Trophoblast cell (in vitro differentiated cells and primary cell): ENCODE measurements around the gene GCHFR.
A peak's percentile ranks its signal among the peaks of the same experiment; 100 is the strongest.

ENCODE experiments used
- DNase-seq, 2 donors: peaks; one replicate each; pipeline ENCODE4 v3.0.0-alpha.2; 2016
- H2AFZ ChIP-seq: 2 replicates; pipeline ENCODE4 v1.6.1; 2013; ENCODE audit warnings: low read length, moderate library complexity, mild to moderate bottlenecking; ENCODE audit not compliant: insufficient read depth, poor library complexity
- H2AK5ac ChIP-seq: 2 replicates; pipeline ENCODE4 v1.6.1; 2013; ENCODE audit warnings: mild to moderate bottlenecking, low read length
- H2BK120ac ChIP-seq: 2 replicates; pipeline ENCODE4 v1.6.1; 2013; ENCODE audit warnings: low read length, mild to moderate bottlenecking, moderate library complexity; ENCODE audit not compliant: insufficient read depth, poor library complexity
- H2BK12ac ChIP-seq: 2 replicates; pipeline ENCODE4 v1.6.1; 2013; ENCODE audit warnings: mild to moderate bottlenecking, low read length, moderate library complexity
- H2BK5ac ChIP-seq: 2 replicates; pipeline ENCODE4 v1.6.1; 2013; ENCODE audit warnings: low read length, low read depth, moderate library complexity, mild to moderate bottlenecking; ENCODE audit not compliant: poor library complexity
- H3K14ac ChIP-seq: 2 replicates; pipeline ENCODE4 v1.6.1; 2013; ENCODE audit warnings: mild to moderate bottlenecking, low read length
- H3K18ac ChIP-seq: 2 replicates; pipeline ENCODE4 v1.6.1; 2013; ENCODE audit warnings: mild to moderate bottlenecking, low read length
- H3K23ac ChIP-seq: 2 replicates; pipeline ENCODE4 v1.6.1; 2013; ENCODE audit warnings: low read length
- H3K27ac ChIP-seq: 2 replicates; pipeline ENCODE4 v1.5.1; 2013; ENCODE audit warnings: low read depth, mild to moderate bottlenecking, inconsistent platforms, low read length, moderate library complexity
- H3K27me3 ChIP-seq: 2 replicates; pipeline ENCODE4 v1.6.1; 2013; ENCODE audit warnings: inconsistent platforms, mild to moderate bottlenecking, low read length, moderate library complexity; ENCODE audit not compliant: insufficient read depth
- H3K36me3 ChIP-seq, 2 experiments: 1 replicate in 1 of 2; 2 replicates in 1 of 2; pipeline ENCODE4 v1.6.1; 2013; ENCODE audit warnings: low read length in 2 of 2, mild to moderate bottlenecking in 2 of 2, moderate library complexity in 1 of 2; ENCODE audit not compliant: insufficient read depth in 2 of 2, control insufficient read depth in 1 of 2
- H3K4ac ChIP-seq: 2 replicates; pipeline ENCODE4 v1.6.1; 2013; ENCODE audit warnings: low read depth, mild to moderate bottlenecking, low read length, moderate library complexity
- H3K4me1 ChIP-seq, 2 experiments: 1 replicate in 1 of 2; 2 replicates in 1 of 2; pipeline ENCODE4 v1.6.1; 2013; ENCODE audit warnings: low read length in 2 of 2, mild to moderate bottlenecking in 2 of 2, moderate library complexity in 1 of 2; ENCODE audit not compliant: insufficient read depth in 2 of 2, control insufficient read depth in 1 of 2
- H3K4me2 ChIP-seq: 2 replicates; pipeline ENCODE4 v1.6.1; 2013; ENCODE audit warnings: inconsistent platforms, mild to moderate bottlenecking, low read length, moderate library complexity
- H3K4me3 ChIP-seq: 2 replicates; pipeline ENCODE4 v1.5.1; 2013; ENCODE audit warnings: mild to moderate bottlenecking, low read depth, low read length, inconsistent platforms
- H3K79me1 ChIP-seq: one replicate; pipeline ENCODE4 v1.6.1; 2013; ENCODE audit warnings: low read length
- H3K79me2 ChIP-seq: 2 replicates; pipeline ENCODE4 v1.6.1; 2013; ENCODE audit warnings: low read length, mild to moderate bottlenecking; ENCODE audit not compliant: control insufficient read depth, insufficient read depth, poor library complexity
- H3K9ac ChIP-seq: 2 replicates; pipeline ENCODE4 v1.6.1; 2013; ENCODE audit warnings: mild to moderate bottlenecking, low read length
- H3K9me3 ChIP-seq: 2 replicates; pipeline ENCODE4 v1.6.1; 2013; ENCODE audit warnings: low read depth, mild to moderate bottlenecking, control low read depth, inconsistent platforms, low read length; ENCODE audit not compliant: insufficient read depth
- H4K12ac ChIP-seq: 2 replicates; pipeline ENCODE4 v1.6.1; 2013; ENCODE audit warnings: low read depth, mild to moderate bottlenecking, low read length, moderate library complexity
- H4K8ac ChIP-seq: 2 replicates; pipeline ENCODE4 v1.6.1; 2013; ENCODE audit warnings: low read depth, mild to moderate bottlenecking, low read length, moderate library complexity
- H4K91ac ChIP-seq: one replicate; pipeline ENCODE4 v1.6.1; 2013; ENCODE audit warnings: low read depth, mild to moderate bottlenecking, low read length, moderate library complexity
- WGBS: extraction: QIAGEN DNeasy Blood & Tissue Kit; methylation state at CpG from one replicate; pipeline ENCODE4 v1.1.7; 2013; ENCODE audit warnings: missing lambda C conversion rate; ENCODE audit not compliant: insufficient read length, insufficient coverage; ENCODE audit errors: extremely low coverage; 5-methylcytosine and 5-hydroxymethylcytosine counted together

GCHFR gene

DNA sequence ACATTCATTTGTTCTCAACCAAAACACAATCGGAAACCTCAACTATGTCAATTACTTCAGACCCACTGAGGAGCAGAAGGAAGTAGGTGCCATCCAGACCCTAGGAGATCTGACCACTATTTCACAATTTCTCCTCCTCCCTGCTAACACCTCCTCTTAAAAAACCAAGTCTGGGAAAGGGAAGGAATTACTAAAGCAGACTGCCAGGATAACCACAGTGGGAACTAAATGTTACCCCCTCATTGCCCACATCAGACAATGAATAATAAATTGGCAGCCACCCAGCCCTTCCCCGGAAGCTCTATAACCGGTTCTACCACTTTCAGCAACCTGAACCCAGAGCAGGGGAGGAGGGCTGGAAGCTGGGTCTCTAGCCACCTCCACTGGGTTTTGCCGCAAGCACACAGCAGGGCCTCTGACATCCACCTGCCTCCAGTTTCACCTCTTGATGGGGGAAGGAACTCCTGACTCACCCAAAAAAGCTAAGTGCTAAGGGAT lies 23.5 kb downstream of the GCHFR start:
- Histone ChIP-seq H3K9me3 (no peaks in the 10 kb centered on the region), H4K8ac (no peak overlapping the region), H2BK120ac (no peak overlapping the region), H3K18ac (no peak overlapping the region), H3K4me2 (peak overlapping the region; percentile 30), H3K36me3 (peaks cover 0 to 4% of the 10 kb centered on the region in 2 experiments), H3K4ac (no peak overlapping the region), H4K91ac (no peak overlapping the region), H3K27me3 (no peaks in the 10 kb centered on the region), H2AK5ac (no peak overlapping the region), H4K12ac (no peak overlapping the region), H3K79me2 (no peaks in the 10 kb centered on the region), H3K27ac (no peak overlapping the region), H3K4me3 (no peak overlapping the region), H3K4me1 (peaks cover 15 to 17% of the 10 kb centered on the region in 2 experiments), H3K79me1 (no peaks in the 10 kb centered on the region), H2BK12ac (no peak overlapping the region), H3K23ac (no peak overlapping the region), H3K14ac (no peak overlapping the region), H3K9ac (no peak overlapping the region), H2BK5ac (no peak overlapping the region), H2AFZ (no peak overlapping the region)
- no CpG with 5 or more reads among the region's 4 CpGs for WGBS
- DNase-seq, result peak; percentile 48 to 56

DNA sequence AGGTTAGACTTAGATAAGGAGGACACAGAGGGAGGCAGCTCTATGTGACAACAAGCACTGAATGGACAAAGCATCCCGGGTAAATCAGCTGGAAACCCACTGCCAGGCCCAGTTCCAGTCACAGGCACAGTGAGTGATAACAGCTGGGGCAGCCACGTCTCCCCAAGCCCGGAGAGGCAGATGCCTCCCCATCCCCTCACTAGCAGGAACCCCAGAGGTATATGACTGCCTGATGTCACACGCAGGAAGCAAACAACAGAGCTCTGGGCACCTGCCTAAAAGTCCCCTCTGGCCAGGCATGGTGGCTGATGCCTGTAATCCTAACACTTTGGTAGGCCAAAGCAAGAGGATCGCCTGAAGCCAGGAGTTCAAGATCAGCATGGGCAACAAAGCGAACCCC lies 24.1 kb downstream of the GCHFR start:
- DNase-seq, result no peak
- H3K27me3 ChIP-seq, result no peaks in the 10 kb centered on the region
- peaks cover 15 to 17% of the 10 kb centered on the region in 2 experiments for H3K4me1 ChIP-seq
- H2AK5ac ChIP-seq, result peak overlapping the region; percentile 18
- no peak overlapping the region for H3K23ac ChIP-seq
- no peaks in the 10 kb centered on the region for H3K9me3 ChIP-seq
- no peak overlapping the region for H3K4me2 ChIP-seq
- H3K27ac ChIP-seq, result peak overlapping the region; percentile 32
- H3K4me3 ChIP-seq, result no peak overlapping the region
- H4K91ac ChIP-seq, result no peak overlapping the region
- no peak overlapping the region for H3K4ac ChIP-seq
- no CpG with 5 or more reads among the region's 6 CpGs for WGBS
- H3K36me3 ChIP-seq, result peaks cover 0 to 4% of the 10 kb centered on the region in 2 experiments
- H3K79me1 ChIP-seq, result no peaks in the 10 kb centered on the region
- no peak overlapping the region for H4K12ac ChIP-seq
- no peak overlapping the region for H3K14ac ChIP-seq
- H3K79me2 ChIP-seq, result no peaks in the 10 kb centered on the region
- no peak overlapping the region for H4K8ac ChIP-seq
- no peak overlapping the region for H3K9ac ChIP-seq
- H2BK5ac ChIP-seq, result no peak overlapping the region
- no peak overlapping the region for H3K18ac ChIP-seq
- no peak overlapping the region for H2AFZ ChIP-seq
- no peak overlapping the region for H2BK120ac ChIP-seq
- peak overlapping the region; percentile 15 for H2BK12ac ChIP-seq

DNA sequence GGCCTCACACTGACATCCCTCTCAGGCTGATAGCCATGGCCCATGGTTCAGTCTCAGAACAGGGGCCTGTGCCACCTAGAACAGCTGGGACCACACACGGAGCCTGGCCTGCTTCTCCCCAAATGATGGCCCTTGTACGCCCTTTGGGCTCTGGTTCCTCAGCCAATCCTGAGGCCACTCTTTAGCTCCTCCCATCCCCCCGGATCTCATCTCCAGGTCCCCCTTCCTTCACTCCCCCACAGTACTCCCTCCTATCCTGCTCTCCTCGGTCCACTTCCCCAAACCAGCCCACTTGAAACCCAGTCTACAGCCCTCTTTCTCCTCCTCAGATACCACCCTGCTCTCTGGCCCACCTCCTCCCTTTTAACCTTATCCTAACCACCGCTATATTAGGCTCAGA lies 25.3 kb downstream of the GCHFR start:
- Histone ChIP-seq H3K9me3 (no peaks in the 10 kb centered on the region), H2BK12ac (no peak overlapping the region), H3K36me3 (peaks cover 0 to 4% of the 10 kb centered on the region in 2 experiments), H4K8ac (no peak overlapping the region), H3K14ac (no peak overlapping the region), H2BK5ac (no peak overlapping the region), H2BK120ac (no peak overlapping the region), H3K18ac (no peak overlapping the region), H3K4me2 (no peak overlapping the region), H3K4me3 (no peak overlapping the region), H3K79me2 (no peaks in the 10 kb centered on the region), H3K79me1 (no peaks in the 10 kb centered on the region), H3K27me3 (no peaks in the 10 kb centered on the region), H4K91ac (no peak overlapping the region), H3K9ac (no peak overlapping the region), H3K23ac (no peak overlapping the region), H3K4me1 (peaks cover 15 to 17% of the 10 kb centered on the region in 2 experiments), H3K27ac (no peak overlapping the region), H4K12ac (no peak overlapping the region), H3K4ac (peak overlapping the region; percentile 15), H2AK5ac (peak overlapping the region; percentile 35), H2AFZ (no peak overlapping the region)
- no CpG with 5 or more reads among the region's 5 CpGs for whole genome bisulfite sequencing
- DNase-seq, result no peak

DNA sequence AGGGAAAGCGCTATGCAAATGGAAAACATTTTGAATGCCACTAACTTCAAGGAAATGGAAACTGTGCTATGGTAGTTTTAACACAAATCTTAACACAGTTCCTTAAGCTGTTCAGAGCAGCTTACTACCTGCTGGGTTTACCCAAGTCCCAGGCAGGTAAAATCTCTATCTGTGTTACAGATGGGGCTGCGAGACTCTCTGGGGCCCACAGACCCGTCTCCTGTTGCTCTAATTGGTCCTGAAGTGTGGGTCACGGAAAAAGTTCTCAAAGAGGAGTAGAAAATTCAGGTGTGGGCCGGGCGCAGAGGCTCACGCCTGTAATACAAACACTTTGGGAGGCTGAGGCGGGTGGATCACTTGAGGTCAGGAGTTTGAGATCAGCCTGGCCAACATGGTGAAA lies 26.1 kb downstream of the GCHFR start:
- Histone ChIP-seq H2AK5ac (no peak overlapping the region), H3K36me3 (peaks cover 0 to 4% of the 10 kb centered on the region in 2 experiments), H3K14ac (no peak overlapping the region), H2BK12ac (no peak overlapping the region), H3K4ac (no peak overlapping the region), H2AFZ (no peak overlapping the region), H3K27ac (no peak overlapping the region), H3K4me1 (peaks cover 15 to 17% of the 10 kb centered on the region in 2 experiments), H4K8ac (no peak overlapping the region), H3K4me3 (no peak overlapping the region), H3K4me2 (no peak overlapping the region), H3K18ac (no peak overlapping the region), H3K23ac (no peak overlapping the region), H2BK5ac (no peak overlapping the region), H3K79me2 (no peaks in the 10 kb centered on the region), H4K12ac (no peak overlapping the region), H3K9ac (no peak overlapping the region), H3K9me3 (no peaks in the 10 kb centered on the region), H2BK120ac (no peak overlapping the region), H3K27me3 (no peaks in the 10 kb centered on the region), H3K79me1 (no peaks in the 10 kb centered on the region), H4K91ac (no peak overlapping the region)
- no CpG with 5 or more reads among the region's 8 CpGs for WGBS
- no peak for DNase-seq
